MM.1S (cell line): ENCODE measurements around the gene RERE.

Experiments
- CTCF ChIP-seq: fragments of 300-600 bp; sonication (generic); IDR thresholded peaks from 2 replicates; pipeline ENCODE4 v1.5.1; 2016; ENCODE audit warnings: antibody characterized with exemption, low read length, mixed read lengths
- EZH2 ChIP-seq: fragments of 300-600 bp; sonication (generic); optimal IDR thresholded peaks from 2 replicates; pipeline ENCODE3; 2017; ENCODE audit warnings: low read depth, mild to moderate bottlenecking, antibody characterized with exemption, low read length, mixed read lengths
- EZH2phosphoT487 ChIP-seq: fragments of 300-600 bp; sonication (generic); IDR thresholded peaks from 2 replicates; pipeline ENCODE4 v1.6.1; 2018; ENCODE audit warnings: antibody characterized with exemption, low read length

- TF ChIP-seq CTCF, result no peak
- TF ChIP-seq EZH2phosphoT487, result no peak
- no peak for TF ChIP-seq EZH2
Measured at GRCh38 chr1:8652467-8653046, 164.9 kb downstream of the RERE start.
